ENCODE measurements around the gene GID8.

- TF ChIP-seq CTCF (IDR thresholded peaks at IDR 0.05; ENCODE audit: insufficient read depth, low read length, poor library complexity, severe bottlenecking) (no peak), EZH2phosphoT487 (conservative IDR thresholded peaks at IDR 0.05; ENCODE audit: low read length) (no peak)
Measured at GRCh38 chr20:62899633-62900051, 38.3 kb upstream of the GID8 start.

Data from SU-DHL-6 (cell line).